GM20431 (cell line): ENCODE measurements around the gene ATP6V1D.

ENCODE experiments used
- in situ Hi-C: fragments of 300-500 bp; cut with MseI, MboI; formaldehyde crosslinking; loops from one replicate; pipeline ENCODE4 v1.15.0; 2020; ENCODE audit warnings: low sequenced_read_pairs; ENCODE audit not compliant: unreplicated experiment

Gene ATP6V1D

DNA sequence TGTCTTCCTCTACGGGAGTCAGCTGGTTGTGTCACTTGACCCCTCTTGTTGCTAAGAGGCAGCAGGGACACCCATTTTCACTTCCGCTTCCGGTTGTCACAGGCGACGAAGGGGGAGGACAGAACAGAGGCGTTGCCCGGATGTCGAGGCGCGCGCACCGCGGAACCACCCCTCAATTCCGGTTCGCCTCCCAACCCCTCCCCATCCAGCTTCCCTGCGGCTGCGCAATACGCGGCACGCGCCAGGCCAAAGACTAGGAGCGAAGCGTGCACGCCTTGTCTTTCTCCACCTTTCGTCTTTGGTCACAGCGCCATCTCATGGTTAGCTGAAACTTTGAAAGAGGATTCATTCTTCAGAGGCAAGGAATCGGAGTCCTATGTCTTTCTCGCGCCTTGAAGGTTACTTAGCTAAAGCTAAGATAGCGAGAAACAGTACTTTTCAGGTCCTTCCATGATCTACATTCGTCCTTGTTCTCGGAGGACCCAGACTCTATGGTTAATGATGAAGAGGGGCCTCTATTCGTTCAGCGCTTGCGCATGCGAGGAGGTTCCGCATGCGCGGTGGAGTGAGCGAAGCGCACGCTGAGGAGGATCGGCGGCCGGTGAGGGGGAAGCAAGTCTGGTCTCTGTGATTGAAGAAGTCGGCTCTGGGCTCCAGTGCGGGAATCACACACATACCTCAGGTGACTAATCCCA is at the start of gene ATP6V1D, which contains the start of gene EIF2S1:
ATP6V1D (minus strand) TSS at position 30 of the 695 bp plus-strand sequence. CDS start 106 bp downstream, outside the sequence.
EIF2S1 (plus strand) TSS at position 554 of the 695 bp plus-strand sequence. CDS start 4,440 bp downstream, outside the sequence.
- in situ Hi-C loops: no loop called here

- in situ Hi-C loops: loop anchor here (25.0 kb wide), 1 partner anchor 304 kb away; the partner anchor contains the start of gene RDH12
Measured at GRCh38 chr14:67408122-67408801, 48.7 kb upstream of the ATP6V1D start.

DNA sequence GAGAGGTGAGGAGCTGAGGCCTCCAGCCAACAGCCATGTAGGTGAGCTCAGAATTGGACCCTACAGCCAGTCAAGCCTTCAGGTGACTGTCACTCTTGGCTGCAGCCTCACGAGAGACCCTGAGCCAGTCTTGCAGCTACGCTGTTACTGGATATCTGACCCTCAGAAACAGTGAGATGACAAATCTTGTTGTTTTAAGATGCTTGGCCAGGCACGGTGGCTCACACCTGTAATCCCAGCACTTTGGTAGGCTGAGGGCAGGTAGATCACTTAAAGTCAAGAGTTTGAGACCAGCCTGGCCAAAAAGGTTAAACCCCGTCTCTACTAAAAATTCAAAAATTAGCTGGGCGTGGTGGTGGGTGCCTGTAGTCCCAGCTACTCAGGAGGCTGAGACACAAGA is 46.2 kb upstream of the ATP6V1D start:
- in situ Hi-C loops: loop anchor here (25.0 kb wide), 1 partner anchor 307 kb away; the partner anchor contains the start of gene RDH12

DNA sequence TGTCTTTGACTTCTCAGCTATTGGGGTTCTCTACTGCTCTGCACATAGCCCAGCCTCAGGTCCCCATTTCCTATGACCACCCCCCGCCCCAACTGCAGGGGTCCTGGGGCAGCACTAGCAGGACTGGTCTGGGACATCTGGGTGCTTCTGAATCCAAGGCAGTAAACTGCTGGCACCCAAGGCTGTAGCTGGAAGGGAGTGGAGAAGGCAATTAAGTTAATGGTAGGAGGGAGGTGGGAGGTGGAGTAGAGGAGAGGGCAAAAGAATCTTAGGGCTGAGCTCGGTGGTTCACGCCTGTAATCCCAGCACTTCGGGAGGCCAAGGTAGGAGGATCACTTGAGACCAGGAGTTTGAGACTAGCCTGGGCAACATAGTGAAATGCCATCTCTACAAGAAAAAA is 40.8 kb upstream of the ATP6V1D start:
- in situ Hi-C loops: loop anchor here (25.0 kb wide), 1 partner anchor 312 kb away; the partner anchor contains the start of gene RDH12

- in situ Hi-C loops: no loop called here
Measured at GRCh38 chr14:67397536-67397935, 37.9 kb upstream of the ATP6V1D start.

GRCh38 chr14:67396381-67396970 is 36.9 kb upstream of the ATP6V1D start:
- in situ Hi-C loops: no loop called here

GRCh38 chr14:67395876-67396189 is 36.2 kb upstream of the ATP6V1D start:
- in situ Hi-C loops: no loop called here

- in situ Hi-C loops: no loop called here
Measured at GRCh38 chr14:67395086-67395875, 35.7 kb upstream of the ATP6V1D start.

- in situ Hi-C loops: no loop called here
Measured at GRCh38 chr14:67393689-67394088, 34.1 kb upstream of the ATP6V1D start.

DNA sequence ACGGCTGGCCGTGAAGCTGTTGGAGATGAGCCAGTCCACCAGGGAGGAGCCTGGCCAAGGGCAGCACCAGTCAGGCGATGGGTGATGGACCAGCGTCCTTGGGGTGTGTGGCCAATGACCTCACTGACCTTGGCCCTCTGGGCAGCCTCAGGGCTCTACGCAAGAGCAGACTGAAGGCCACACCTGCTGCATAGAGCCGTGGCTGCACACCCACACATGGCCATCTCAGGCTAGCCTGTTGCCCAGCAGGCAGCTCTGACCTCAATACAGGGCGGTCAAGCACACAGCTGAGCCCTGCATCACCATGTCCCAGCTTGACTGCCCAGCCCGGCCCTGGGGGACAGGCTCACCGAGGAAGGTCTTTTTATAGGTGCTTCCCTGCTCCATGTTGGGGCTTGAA is 33.2 kb upstream of the ATP6V1D start:
- in situ Hi-C loops: no loop called here

DNA sequence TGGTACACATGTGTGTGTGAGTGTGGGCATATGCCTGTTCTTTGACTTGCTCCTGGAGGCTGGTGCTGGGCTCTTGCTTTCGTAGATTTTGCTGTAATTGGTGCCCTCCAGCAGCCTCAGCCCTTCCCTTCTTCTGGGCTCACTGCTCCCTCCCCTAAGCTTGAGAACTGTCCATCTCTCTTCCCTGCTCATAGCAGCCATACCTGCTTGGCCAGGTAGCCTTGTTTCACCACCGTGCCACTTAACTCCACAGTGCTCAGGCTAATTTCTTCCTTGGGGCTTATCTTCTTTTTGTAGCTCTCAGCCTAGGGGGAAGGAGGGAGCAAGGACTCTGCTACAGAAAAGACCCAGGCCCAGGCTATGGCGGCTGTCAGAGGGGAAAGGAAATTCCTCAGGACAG is 32.5 kb upstream of the ATP6V1D start:
- in situ Hi-C loops: no loop called here

- in situ Hi-C loops: no loop called here
Measured at GRCh38 chr14:67391268-67391667, 31.7 kb upstream of the ATP6V1D start.

DNA sequence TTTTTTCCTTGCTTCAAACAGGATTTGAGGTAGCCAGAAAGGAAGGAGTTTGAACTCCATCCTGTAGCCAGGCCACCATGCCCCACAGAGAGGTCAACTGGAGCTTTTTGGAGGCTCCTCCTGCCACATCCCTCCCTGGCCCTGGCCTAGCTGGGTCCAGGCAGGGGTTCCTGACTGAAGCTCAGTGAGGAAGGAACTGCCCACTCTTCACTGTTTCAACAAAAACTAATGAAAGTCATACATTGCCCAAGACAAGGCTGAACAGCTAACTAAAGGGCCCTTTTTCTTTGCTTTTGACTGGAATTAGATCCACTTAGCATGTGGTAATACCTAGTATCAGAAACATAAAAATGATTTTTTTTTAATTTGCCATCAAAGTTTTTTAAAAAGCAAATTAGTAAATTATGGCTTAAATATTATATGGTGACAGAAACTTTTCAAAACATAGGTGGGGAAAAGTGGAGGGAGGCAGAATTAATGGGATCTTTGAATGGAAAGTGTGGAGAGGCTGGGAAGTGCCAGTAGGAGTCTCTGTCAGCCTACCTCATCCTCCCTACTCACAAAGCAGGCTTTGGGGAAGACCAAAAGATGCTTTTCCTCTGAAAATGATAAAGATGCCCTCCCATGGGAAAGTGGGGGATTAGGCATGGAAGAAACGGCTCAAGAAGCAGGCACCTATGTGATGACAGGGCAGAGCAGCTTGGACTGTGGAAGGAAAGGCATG is 30.4 kb upstream of the ATP6V1D start:
- in situ Hi-C loops: no loop called here

DNA sequence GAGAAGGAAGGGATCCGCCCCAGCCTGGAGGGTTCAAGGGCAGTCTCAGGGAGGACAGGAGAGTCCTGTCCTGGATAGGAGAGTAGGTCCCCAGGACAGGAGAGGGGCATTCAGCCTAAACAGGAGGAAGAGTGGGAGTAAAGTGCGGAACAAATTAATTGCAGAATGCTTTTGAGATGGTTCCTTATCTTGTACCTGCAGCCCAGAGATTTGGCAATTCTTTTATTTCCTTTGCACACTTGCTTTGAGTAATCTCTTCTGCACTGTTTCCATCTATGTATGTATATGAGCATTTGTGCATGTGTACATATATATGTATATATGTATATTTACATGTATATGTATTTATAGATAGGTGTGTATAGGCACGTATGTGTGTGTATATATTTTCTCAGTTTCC is 29.7 kb upstream of the ATP6V1D start:
- in situ Hi-C loops: no loop called here

GRCh38 chr14:67387195-67387594 is 27.6 kb upstream of the ATP6V1D start:
- in situ Hi-C loops: no loop called here

GRCh38 chr14:67385618-67386017 is 26.0 kb upstream of the ATP6V1D start:
- in situ Hi-C loops: no loop called here

GRCh38 chr14:67385120-67385519 is 25.5 kb upstream of the ATP6V1D start:
- in situ Hi-C loops: no loop called here

DNA sequence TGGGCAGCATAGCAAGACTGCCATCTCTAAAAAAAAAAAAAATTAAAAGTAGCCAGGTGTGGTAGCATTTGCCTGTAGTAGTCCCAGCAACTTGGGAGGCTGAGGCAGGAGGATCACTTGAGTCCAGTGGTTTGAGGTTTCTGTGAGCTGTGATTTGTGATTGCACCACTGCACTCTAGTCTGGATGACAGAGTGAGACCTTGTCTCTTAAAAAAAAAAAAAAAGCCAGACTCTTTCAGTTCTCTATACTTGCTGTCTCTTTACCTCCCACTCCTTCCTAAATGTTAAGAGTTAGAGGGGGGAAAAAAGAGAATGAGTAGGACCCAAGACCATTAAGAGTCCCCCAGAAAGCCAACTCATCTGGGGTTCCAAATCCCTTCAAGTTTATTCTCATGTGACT is 18.3 kb upstream of the ATP6V1D start:
- in situ Hi-C loops: no loop called here

- in situ Hi-C loops: no loop called here
Measured at GRCh38 chr14:67373347-67373746, 13.7 kb upstream of the ATP6V1D start.

DNA sequence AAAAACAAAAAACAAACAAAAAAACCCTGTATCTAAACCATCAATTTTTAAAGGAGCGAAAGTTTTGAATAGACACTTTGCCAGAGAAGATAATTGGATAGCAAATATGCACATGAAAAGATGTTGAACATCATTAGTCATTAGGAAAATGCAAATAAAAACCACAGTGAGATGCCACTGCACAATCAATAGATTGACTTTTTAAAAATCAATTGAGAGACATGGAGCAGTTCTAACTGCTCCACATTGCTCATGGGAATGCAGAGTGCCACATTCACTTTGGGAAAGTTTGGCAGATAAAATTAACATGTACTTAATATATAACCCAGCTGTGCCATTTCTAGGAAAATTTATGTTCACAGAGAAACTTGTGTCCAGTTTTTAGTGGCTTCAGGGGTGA is 13.2 kb upstream of the ATP6V1D start:
- in situ Hi-C loops: no loop called here
